HL-60 (cell line): ENCODE measurements around the gene LRMDA.

Source experiments
- CTCF ChIP-seq: IDR thresholded peaks from one replicate; pipeline ENCODE4 v1.5.1; 2011; ENCODE audit warnings: low read length, control low read depth, inconsistent platforms; ENCODE audit not compliant: insufficient read depth
- POLR2AphosphoS5 ChIP-seq: IDR thresholded peaks from 2 replicates; pipeline ENCODE4 v1.6.1; 2012; ENCODE audit warnings: low read depth
- SPI1 ChIP-seq: IDR thresholded peaks from 2 replicates; pipeline ENCODE4 v1.6.1; 2012; ENCODE audit warnings: low read depth, mild to moderate bottlenecking, borderline replicate concordance
- TF ChIP-seq, protein P1 (sequence below): IDR thresholded peaks from 2 replicates; pipeline ENCODE4 v1.6.1; 2012; ENCODE audit warnings: low read depth; ENCODE audit not compliant: insufficient replicate concordance

DNA sequence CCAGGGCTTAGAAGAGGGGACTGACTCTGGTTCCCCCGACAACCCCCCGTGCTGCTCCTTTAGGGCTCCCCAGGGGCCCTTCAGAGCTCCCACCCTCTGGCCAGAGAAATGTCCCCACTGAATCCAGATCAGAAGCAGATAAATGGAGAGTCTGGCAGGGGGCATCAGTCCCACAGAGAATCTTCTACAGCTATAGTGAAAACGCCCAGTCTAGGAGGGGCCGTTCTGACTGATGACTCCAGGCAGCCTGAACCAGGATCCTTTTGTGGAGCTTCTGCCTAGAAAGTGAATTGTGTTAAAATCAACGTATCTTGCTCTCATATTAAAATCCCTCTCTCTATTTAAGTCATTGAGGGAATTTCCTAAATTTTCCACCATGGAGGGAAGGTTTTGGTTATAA lies 471.4 kb downstream of the LRMDA start:
- TF ChIP-seq CTCF = no peak
- no peak for TF ChIP-seq POLR2AphosphoS5
- no peak for TF ChIP-seq SPI1
- TF ChIP-seq, protein P1, sequence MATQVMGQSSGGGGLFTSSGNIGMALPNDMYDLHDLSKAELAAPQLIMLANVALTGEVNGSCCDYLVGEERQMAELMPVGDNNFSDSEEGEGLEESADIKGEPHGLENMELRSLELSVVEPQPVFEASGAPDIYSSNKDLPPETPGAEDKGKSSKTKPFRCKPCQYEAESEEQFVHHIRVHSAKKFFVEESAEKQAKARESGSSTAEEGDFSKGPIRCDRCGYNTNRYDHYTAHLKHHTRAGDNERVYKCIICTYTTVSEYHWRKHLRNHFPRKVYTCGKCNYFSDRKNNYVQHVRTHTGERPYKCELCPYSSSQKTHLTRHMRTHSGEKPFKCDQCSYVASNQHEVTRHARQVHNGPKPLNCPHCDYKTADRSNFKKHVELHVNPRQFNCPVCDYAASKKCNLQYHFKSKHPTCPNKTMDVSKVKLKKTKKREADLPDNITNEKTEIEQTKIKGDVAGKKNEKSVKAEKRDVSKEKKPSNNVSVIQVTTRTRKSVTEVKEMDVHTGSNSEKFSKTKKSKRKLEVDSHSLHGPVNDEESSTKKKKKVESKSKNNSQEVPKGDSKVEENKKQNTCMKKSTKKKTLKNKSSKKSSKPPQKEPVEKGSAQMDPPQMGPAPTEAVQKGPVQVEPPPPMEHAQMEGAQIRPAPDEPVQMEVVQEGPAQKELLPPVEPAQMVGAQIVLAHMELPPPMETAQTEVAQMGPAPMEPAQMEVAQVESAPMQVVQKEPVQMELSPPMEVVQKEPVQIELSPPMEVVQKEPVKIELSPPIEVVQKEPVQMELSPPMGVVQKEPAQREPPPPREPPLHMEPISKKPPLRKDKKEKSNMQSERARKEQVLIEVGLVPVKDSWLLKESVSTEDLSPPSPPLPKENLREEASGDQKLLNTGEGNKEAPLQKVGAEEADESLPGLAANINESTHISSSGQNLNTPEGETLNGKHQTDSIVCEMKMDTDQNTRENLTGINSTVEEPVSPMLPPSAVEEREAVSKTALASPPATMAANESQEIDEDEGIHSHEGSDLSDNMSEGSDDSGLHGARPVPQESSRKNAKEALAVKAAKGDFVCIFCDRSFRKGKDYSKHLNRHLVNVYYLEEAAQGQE = no peak
